Stimulated activated CD8-positive, alpha-beta memory T cell treated with anti-CD3 and anti-CD28 coated beads, Interleukin-12 subunit alpha, Interleukin-12 subunit beta, amount 100 ng/mL, for 4 hours (primary cell): ENCODE data around the gene AOC1.

ENCODE experiments used
- DNase-seq: peaks from one replicate; pipeline ENCODE4 v3.0.0-alpha.2; 2020; ENCODE audit warnings: low read depth

AOC1 gene

GRCh38 chr7:150835019-150835418 lies 17.3 kb upstream of the AOC1 start:
- DNase-seq = no peak

- no peak for DNase-seq
Observed at GRCh38 chr7:150835702-150836280, 16.5 kb upstream of the AOC1 start.

- DNase-seq = no peak
Observed at GRCh38 chr7:150838965-150839650, 13.2 kb upstream of the AOC1 start.

- no peak for DNase-seq
Observed at GRCh38 chr7:150842018-150842417, 10.3 kb upstream of the AOC1 start.

GRCh38 chr7:150842716-150843115 lies 9.6 kb upstream of the AOC1 start:
- DNase-seq = no peak

GRCh38 chr7:150845421-150845861 lies 6.9 kb upstream of the AOC1 start:
- DNase-seq = no peak

- DNase-seq = no peak
Observed at GRCh38 chr7:150846291-150847115, 5.8 kb upstream of the AOC1 start.

- no peak for DNase-seq
Observed at GRCh38 chr7:150847536-150847935, 4.8 kb upstream of the AOC1 start.

GRCh38 chr7:150848111-150848510 lies 4.2 kb upstream of the AOC1 start:
- DNase-seq = no peak

GRCh38 chr7:150848561-150849115 lies 3.7 kb upstream of the AOC1 start:
- DNase-seq = no peak

- no peak for DNase-seq
Observed at GRCh38 chr7:150849204-150849775, 3.0 kb upstream of the AOC1 start.

GRCh38 chr7:150850273-150850672 lies 2.0 kb upstream of the AOC1 start:
- DNase-seq = no peak

GRCh38 chr7:150851492-150852370 lies 586 bp upstream of the AOC1 start:
- no peak for DNase-seq

GRCh38 chr7:150854066-150855000 lies 2.0 kb downstream of the AOC1 start:
- no peak for DNase-seq

- no peak for DNase-seq
Observed at GRCh38 chr7:150855046-150855445, 2.7 kb downstream of the AOC1 start.

- no peak for DNase-seq
Observed at GRCh38 chr7:150855476-150856302, 3.4 kb downstream of the AOC1 start.

- DNase-seq = no peak
Observed at GRCh38 chr7:150856303-150857275, 4.3 kb downstream of the AOC1 start.
